Transverse colon (tissue), 4 donors: ENCODE measurements around the gene EOLA2. TPM values are rescaled to one million over a fixed set of nuclear protein-coding genes. Genes with fewer than 3 reads are reported as not detected.

Experiments
- DNase-seq: peaks from one replicate; pipeline ENCODE4 v3.0.0-alpha.2; 2019
- H3K27ac ChIP-seq, 4 donors: fragments of 200-600 bp; sonication (generic); 2 replicates each; pipeline ENCODE4 v1.5.1; 2016 to 2018; ENCODE audit warnings: inconsistent platforms in 4 of 4
- H3K27me3 ChIP-seq: fragments of 200-600 bp; sonication (generic); 2 replicates; pipeline ENCODE4 v1.5.1; 2017; ENCODE audit warnings: inconsistent platforms
- H3K36me3 ChIP-seq, 4 donors: fragments of 200-600 bp; sonication (generic); 2 replicates each; pipeline ENCODE4 v1.5.1; 2017 to 2019; ENCODE audit warnings: inconsistent platforms in 4 of 4
- H3K4me1 ChIP-seq, 4 donors: fragments of 200-600 bp; sonication (generic); 2 replicates each; pipeline ENCODE4 v1.5.1; 2017 to 2020; ENCODE audit warnings: inconsistent platforms in 4 of 4
- H3K4me3 ChIP-seq, 4 donors: fragments of 200-600 bp; sonication (generic); 1 replicate in 1 of 4; 2 replicates in 3 of 4; pipeline versions ENCODE4 v1.5.1 to v1.6.1; 2017 to 2019; ENCODE audit warnings: inconsistent platforms in 4 of 4
- H3K9me3 ChIP-seq, 2 donors: fragments of 200-600 bp; sonication (generic); 2 replicates each; pipeline ENCODE4 v1.5.1; 2017 to 2019; ENCODE audit warnings: inconsistent platforms in 2 of 2
- CTCF ChIP-seq, 5 experiments: fragments of 200-600 bp in 3 of 5; fragments of 450-650 bp in 2 of 5; sonication (generic) in 3 of 5; IDR thresholded peaks; 1 replicate in 2 of 5; 2 replicates in 3 of 5; pipeline ENCODE4 v1.5.1; 2016 to 2017; ENCODE audit warnings: antibody characterized with exemption in 5 of 5, inconsistent platforms in 3 of 5, mild to moderate bottlenecking in 2 of 5, moderate library complexity in 1 of 5
- EP300 ChIP-seq: sonication (generic); formaldehyde crosslinking; IDR thresholded peaks from one replicate; pipeline ENCODE4 v1.6.1; 2017; ENCODE audit warnings: antibody characterized with exemption, low read depth
- POLR2A ChIP-seq: fragments of 450-650 bp; IDR thresholded peaks from one replicate; pipeline ENCODE4 v1.6.1; 2016; ENCODE audit warnings: antibody characterized with exemption, mild to moderate bottlenecking, moderate library complexity
- POLR2AphosphoS5 ChIP-seq, 3 donors: sonication (generic); formaldehyde crosslinking; IDR thresholded peaks; one replicate each; pipeline ENCODE4 v1.6.1; 2016; ENCODE audit warnings: antibody characterized with exemption in 3 of 3
- WGBS, 2 donors: methylation state at CpG; one replicate each; pipeline ENCODE4 v1.1.5; 2018; ENCODE audit warnings: low coverage in 1 of 2; 5-methylcytosine and 5-hydroxymethylcytosine counted together
- in situ Hi-C, 4 donors: fragments of 200-750 bp; cut with MboI; loops; one replicate each; pipeline versions ENCODE4 v1.15.0 to v1.15.1; 2017; ENCODE audit warnings: low sequenced_read_pairs in 3 of 4, low pct_ligation_motif_present in 1 of 4, low pct_unique_long_range_greater_than_20kb in 1 of 4
- intact Hi-C: fragments of 100-400 bp; cut with DNase I; formaldehyde crosslinking; loops from one replicate; pipeline ENCODE4 v1.15.1; 2023; ENCODE audit warnings: low total_unique reads
- total RNA-seq, 4 donors: library from RNA; depleted of rRNA; stranded (reverse); fragments of >200 nt; gene quantifications; one replicate each; pipeline ENCODE4 v1.1.0, GENCODE V29; 2016

The EOLA2 gene
- total RNA-seq, 4 donors from 2014 or later: 10.5 to 77.1 (median 30.4) TPM

GRCh38 chrX:149979126-149979644, 40.9 kb upstream of the EOLA2 start:
- H3K4me3 ChIP-seq: no peak overlapping the region
- no peaks in the 10 kb centered on the region for H3K36me3 ChIP-seq
- intact Hi-C loops: no loop called here
- H3K27ac ChIP-seq: no peak overlapping the region
- TF ChIP-seq POLR2A (no peak), CTCF (IDR thresholded peaks at IDR 0.05) (no peak)
- in situ Hi-C loops: no loop called here
- H3K4me1 ChIP-seq: no peaks in the 10 kb centered on the region
- H3K9me3 ChIP-seq: no peaks in the 10 kb centered on the region
- no peaks in the 10 kb centered on the region for H3K27me3 ChIP-seq
- WGBS, 2 donors: 59 to 80% methylated on average over 1 to 3 of the region's 3 CpGs
- DNase-seq: no peak

GRCh38 chrX:149962859-149963757, 24.8 kb upstream of the EOLA2 start:
- no peak overlapping the region for H3K27ac ChIP-seq
- in situ Hi-C loops (loop anchor here in 3 of 4 donors (25.0 kb wide), 4 partner anchors 399 to 749 kb away; partner anchors contain the start of genes MAMLD1 (in 2 of the 3) and MTMR1 (in 1 of the 3)), intact Hi-C loops (loop anchor here (5.0 kb wide), 1 partner anchor 514 kb away; no protein-coding TSS in a partner anchor)
- 37% methylated on average over 9 of the region's 9 CpGs; no CpG with 5 or more reads in 1 of the 2 donors for WGBS, 2 donors
- no peaks in the 10 kb centered on the region for H3K4me1 ChIP-seq
- no peak for TF ChIP-seq POLR2AphosphoS5 (IDR thresholded peaks at IDR 0.05)
- peak; percentile 46 to 57 (median 50) for TF ChIP-seq CTCF (IDR thresholded peaks at IDR 0.05)
- TF ChIP-seq EP300: no peak
- DNase-seq: peak; percentile 28
- no peaks in the 10 kb centered on the region for H3K9me3 ChIP-seq
- no peaks in the 10 kb centered on the region for H3K27me3 ChIP-seq
- H3K36me3 ChIP-seq: no peaks in the 10 kb centered on the region
- H3K4me3 ChIP-seq: no peak overlapping the region

- Histone ChIP-seq H3K36me3 (no peaks in the 10 kb centered on the region), H3K4me1 (no peaks in the 10 kb centered on the region), H3K27me3 (no peaks in the 10 kb centered on the region), H3K9me3 (no peaks in the 10 kb centered on the region), H3K27ac (no peak overlapping the region), H3K4me3 (no peak overlapping the region)
- in situ Hi-C loops (loop anchor here in 3 of 4 donors (25.0 kb wide), 4 partner anchors 400 to 750 kb away; partner anchors contain the start of genes MAMLD1 (in 2 of the 3) and MTMR1 (in 1 of the 3)), intact Hi-C loops (loop anchor here (5.0 kb wide), 1 partner anchor 515 kb away; no protein-coding TSS in a partner anchor)
- TF ChIP-seq POLR2A (no peak), EP300 (no peak), POLR2AphosphoS5 (IDR thresholded peaks at IDR 0.05) (no peak), CTCF (IDR thresholded peaks at IDR 0.05) (no peak)
- DNase-seq: no peak
These were observed 23.7 kb upstream of the EOLA2 start for GRCh38 chrX:149962010-149962409.

GRCh38 chrX:149961572-149961971, 23.3 kb upstream of the EOLA2 start:
- intact Hi-C loops (loop anchor here (5.0 kb wide), 1 partner anchor 516 kb away; no protein-coding TSS in a partner anchor), in situ Hi-C loops (loop anchor here in 3 of 4 donors (25.0 kb wide), 4 partner anchors 401 to 751 kb away; partner anchors contain the start of genes MAMLD1 (in 2 of the 3) and MTMR1 (in 1 of the 3))
- TF ChIP-seq POLR2A: no peak
- no peak for TF ChIP-seq EP300
- no peak for TF ChIP-seq CTCF (IDR thresholded peaks at IDR 0.05)
- TF ChIP-seq POLR2AphosphoS5 (IDR thresholded peaks at IDR 0.05): no peak
- Histone ChIP-seq H3K36me3 (no peaks in the 10 kb centered on the region), H3K4me1 (no peaks in the 10 kb centered on the region), H3K27me3 (no peaks in the 10 kb centered on the region), H3K4me3 (no peak overlapping the region), H3K9me3 (no peaks in the 10 kb centered on the region), H3K27ac (no peak overlapping the region)
- DNase-seq: no peak
- 40 to 72% methylated on average over 1 to 2 of the region's 2 CpGs for WGBS, 2 donors
